Activated T-helper 17 cell treated with anti-CD3 and anti-CD28 coated beads, Interleukin-2, amount 50 U/mL, for 72 hours (primary cell): Measurements from ENCODE around the gene NT5C3A. TPM values are rescaled to one million over a fixed set of nuclear protein-coding genes. Genes with fewer than 3 reads are reported as not detected.
A peak's percentile ranks its signal among the peaks of the same experiment; 100 is the strongest.

Source experiments
- ATAC-seq: fragments of 150-1000 bp; cut with Tn5 transposase; replicated peaks from 2 replicates; pipeline ENCODE4 v1.10.0; 2021; ENCODE audit warnings: mild to moderate bottlenecking, moderate library complexity
- H3K27ac Mint-ChIP-seq: one replicate; pipeline ENCODE4 v1.8.0; 2022; ENCODE audit warnings: mixed read lengths
- H3K27me3 Mint-ChIP-seq: one replicate; pipeline ENCODE4 v1.8.0; 2022; ENCODE audit warnings: mixed read lengths
- H3K36me3 Mint-ChIP-seq: one replicate; pipeline ENCODE4 v1.8.0; 2022; ENCODE audit warnings: low read depth, mild to moderate bottlenecking, mixed read lengths
- H3K4me1 Mint-ChIP-seq: one replicate; pipeline ENCODE4 v1.8.0; 2022; ENCODE audit warnings: mixed read lengths
- H3K4me3 Mint-ChIP-seq: one replicate; pipeline ENCODE4 v1.8.0; 2022; ENCODE audit warnings: mild to moderate bottlenecking, mixed read lengths
- H3K9me3 Mint-ChIP-seq: one replicate; pipeline ENCODE4 v1.8.0; 2022; ENCODE audit warnings: mixed read lengths
- total RNA-seq, 2 donors: library from RNA; stranded (reverse); gene quantifications; one replicate each; pipeline ENCODE4 v1.2.3, GENCODE V29; 2022

The NT5C3A gene
- total RNA-seq, 2 donors from 2014 or later, result 35.0 to 35.7 TPM

- peaks cover 22% of the 10 kb centered on the region for H3K4me1 Mint-ChIP-seq
- H3K4me3 Mint-ChIP-seq, result peak overlapping the region; percentile 99
- peaks cover 24% of the 10 kb centered on the region for H3K36me3 Mint-ChIP-seq
- H3K27me3 Mint-ChIP-seq, result no peaks in the 10 kb centered on the region
- no peaks in the 10 kb centered on the region for H3K9me3 Mint-ChIP-seq
- no peak for ATAC-seq
- peak overlapping the region; percentile 84 for H3K27ac Mint-ChIP-seq
Measured at GRCh38 chr7:33061282-33061937, 1.2 kb downstream of the NT5C3A start.

- Mint-ChIP-seq H3K36me3 (peaks cover 24% of the 10 kb centered on the region), H3K4me3 (peak overlapping the region; percentile 99), H3K27me3 (no peaks in the 10 kb centered on the region), H3K9me3 (no peaks in the 10 kb centered on the region), H3K4me1 (peaks cover 22% of the 10 kb centered on the region), H3K27ac (peak overlapping the region; percentile 49)
- no peak for ATAC-seq
Measured at GRCh38 chr7:33059635-33060034, 2.9 kb downstream of the NT5C3A start.

GRCh38 chr7:33055158-33055557 lies 7.4 kb downstream of the NT5C3A start:
- H3K9me3 Mint-ChIP-seq, result no peaks in the 10 kb centered on the region
- H3K4me1 Mint-ChIP-seq, result peaks cover 25% of the 10 kb centered on the region
- H3K27me3 Mint-ChIP-seq, result no peaks in the 10 kb centered on the region
- peak overlapping the region; percentile 41 for H3K4me3 Mint-ChIP-seq
- H3K36me3 Mint-ChIP-seq, result peaks cover 14% of the 10 kb centered on the region
- ATAC-seq, result no peak
- H3K27ac Mint-ChIP-seq, result peak overlapping the region; percentile 59

GRCh38 chr7:33054261-33054964 lies 8.2 kb downstream of the NT5C3A start:
- H3K4me1 Mint-ChIP-seq, result peaks cover 18% of the 10 kb centered on the region
- H3K4me3 Mint-ChIP-seq, result peak overlapping the region; percentile 41
- ATAC-seq, result peak; percentile 96
- peak overlapping the region; percentile 59 for H3K27ac Mint-ChIP-seq
- H3K27me3 Mint-ChIP-seq, result no peaks in the 10 kb centered on the region
- peaks cover 7% of the 10 kb centered on the region for H3K36me3 Mint-ChIP-seq
- no peaks in the 10 kb centered on the region for H3K9me3 Mint-ChIP-seq

GRCh38 chr7:33053721-33054120 lies 8.9 kb downstream of the NT5C3A start:
- Mint-ChIP-seq H3K27ac (peak overlapping the region; percentile 59), H3K4me1 (peaks cover 14% of the 10 kb centered on the region), H3K36me3 (peaks cover 3% of the 10 kb centered on the region), H3K9me3 (no peaks in the 10 kb centered on the region), H3K27me3 (no peaks in the 10 kb centered on the region), H3K4me3 (peak overlapping the region; percentile 41)
- ATAC-seq, result no peak

GRCh38 chr7:33050535-33051318 lies 11.8 kb downstream of the NT5C3A start:
- H3K4me3 Mint-ChIP-seq, result no peak overlapping the region
- H3K9me3 Mint-ChIP-seq, result no peaks in the 10 kb centered on the region
- no peaks in the 10 kb centered on the region for H3K27me3 Mint-ChIP-seq
- H3K36me3 Mint-ChIP-seq, result no peaks in the 10 kb centered on the region
- ATAC-seq, result peak; percentile 62
- H3K4me1 Mint-ChIP-seq, result peaks cover 11% of the 10 kb centered on the region
- H3K27ac Mint-ChIP-seq, result no peak overlapping the region

GRCh38 chr7:33048704-33049103 lies 13.9 kb downstream of the NT5C3A start:
- Mint-ChIP-seq H3K4me3 (no peak overlapping the region), H3K27ac (no peak overlapping the region), H3K9me3 (no peaks in the 10 kb centered on the region), H3K36me3 (no peaks in the 10 kb centered on the region), H3K4me1 (peaks cover 23% of the 10 kb centered on the region), H3K27me3 (no peaks in the 10 kb centered on the region)
- no peak for ATAC-seq

- Mint-ChIP-seq H3K27me3 (no peaks in the 10 kb centered on the region), H3K36me3 (no peaks in the 10 kb centered on the region), H3K4me1 (peaks cover 23% of the 10 kb centered on the region), H3K9me3 (no peaks in the 10 kb centered on the region), H3K4me3 (no peak overlapping the region), H3K27ac (no peak overlapping the region)
- no peak for ATAC-seq
Measured at GRCh38 chr7:33048257-33048656, 14.3 kb downstream of the NT5C3A start.

GRCh38 chr7:33044986-33045385 lies 17.6 kb downstream of the NT5C3A start:
- peak; percentile 24 for ATAC-seq
- Mint-ChIP-seq H3K27ac (peak overlapping the region; percentile 41), H3K36me3 (no peaks in the 10 kb centered on the region), H3K4me3 (no peak overlapping the region), H3K4me1 (peaks cover 18% of the 10 kb centered on the region), H3K9me3 (no peaks in the 10 kb centered on the region), H3K27me3 (no peaks in the 10 kb centered on the region)

- ATAC-seq, result no peak
- Mint-ChIP-seq H3K36me3 (no peaks in the 10 kb centered on the region), H3K4me3 (no peak overlapping the region), H3K27me3 (no peaks in the 10 kb centered on the region), H3K4me1 (peaks cover 23% of the 10 kb centered on the region), H3K27ac (peak overlapping the region; percentile 26), H3K9me3 (no peaks in the 10 kb centered on the region)
Measured at GRCh38 chr7:33044401-33044718, 18.2 kb downstream of the NT5C3A start.

GRCh38 chr7:33043501-33044400 lies 18.8 kb downstream of the NT5C3A start:
- Mint-ChIP-seq H3K27ac (peak overlapping the region; percentile 26), H3K27me3 (no peaks in the 10 kb centered on the region), H3K9me3 (no peaks in the 10 kb centered on the region), H3K4me3 (no peak overlapping the region), H3K4me1 (peaks cover 27% of the 10 kb centered on the region), H3K36me3 (no peaks in the 10 kb centered on the region)
- ATAC-seq, result no peak

GRCh38 chr7:33041631-33042428 lies 20.7 kb downstream of the NT5C3A start:
- ATAC-seq, result no peak
- Mint-ChIP-seq H3K9me3 (no peaks in the 10 kb centered on the region), H3K36me3 (no peaks in the 10 kb centered on the region), H3K27me3 (no peaks in the 10 kb centered on the region), H3K4me3 (peak overlapping the region; percentile 77), H3K27ac (no peak overlapping the region), H3K4me1 (peaks cover 35% of the 10 kb centered on the region)

GRCh38 chr7:33040803-33041516 lies 21.6 kb downstream of the NT5C3A start:
- peak; percentile 99 for ATAC-seq
- H3K27ac Mint-ChIP-seq, result peak overlapping the region; percentile 89
- no peaks in the 10 kb centered on the region for H3K9me3 Mint-ChIP-seq
- peaks cover 40% of the 10 kb centered on the region for H3K4me1 Mint-ChIP-seq
- H3K36me3 Mint-ChIP-seq, result no peaks in the 10 kb centered on the region
- peak overlapping the region; percentile 77 for H3K4me3 Mint-ChIP-seq
- H3K27me3 Mint-ChIP-seq, result no peaks in the 10 kb centered on the region
